GM18867 (cell line): Measurements from ENCODE around the gene TMEM207.

ENCODE experiments used
- ATAC-seq: cut with Tn5 transposase; IDR thresholded peaks from one replicate; pipeline ENCODE4 v1.9.1; 2021; ENCODE audit warnings: mild to moderate bottlenecking, moderate library complexity; ENCODE audit not compliant: unreplicated experiment

TMEM207 gene

DNA sequence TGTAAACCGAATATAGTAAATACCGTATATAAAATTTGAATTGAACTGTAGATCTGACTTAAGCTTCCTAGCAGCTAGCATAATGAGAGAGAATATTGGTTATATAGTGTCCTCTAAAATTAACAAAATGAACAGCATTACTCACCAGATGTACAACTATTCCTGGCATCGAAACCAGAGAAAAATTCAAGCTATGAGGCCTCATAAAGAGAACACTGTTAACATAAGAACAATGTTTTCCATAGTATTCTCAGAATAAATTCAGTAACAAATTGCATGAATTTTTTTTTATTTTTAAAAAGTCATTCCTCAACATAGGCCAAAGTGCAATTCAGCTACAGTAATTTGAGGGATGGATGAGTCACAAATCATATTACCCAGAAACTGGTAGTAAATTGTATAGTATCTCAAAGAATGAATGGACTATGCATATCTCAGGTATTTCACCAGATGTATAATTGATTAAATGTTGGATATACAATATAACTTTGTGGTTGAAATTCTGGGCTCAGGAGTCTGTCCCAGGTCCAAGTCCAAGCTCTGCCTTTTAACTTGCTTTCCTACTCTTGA, 5.0 kb downstream of the TMEM207 start:
- ATAC-seq: no peak

GRCh38 chr3:190444006-190444405, 5.7 kb downstream of the TMEM207 start:
- ATAC-seq: no peak

- no peak for ATAC-seq
Observed at GRCh38 chr3:190443257-190443656, 6.4 kb downstream of the TMEM207 start.

DNA sequence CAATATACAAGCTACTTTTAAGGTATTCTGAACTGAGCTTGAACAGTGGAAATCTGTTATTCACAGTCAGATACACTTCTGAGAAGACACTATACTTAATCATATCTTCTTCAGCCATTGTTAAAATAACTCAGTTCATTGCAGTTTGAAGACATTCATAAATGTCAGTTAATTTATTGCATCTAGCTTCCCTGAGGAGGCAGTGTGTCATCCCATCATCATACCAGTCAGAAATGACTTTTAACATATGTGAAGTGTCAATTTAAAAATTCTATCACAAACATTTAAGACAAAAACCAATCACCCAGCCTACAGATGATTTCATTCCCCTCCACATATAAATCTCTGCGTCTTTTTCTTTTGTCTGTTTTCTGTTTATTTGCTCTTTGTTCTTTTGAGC, 7.5 kb downstream of the TMEM207 start:
- no peak for ATAC-seq

- ATAC-seq: no peak
Observed at GRCh38 chr3:190436331-190436730, 13.4 kb downstream of the TMEM207 start.

- ATAC-seq: no peak
Observed at GRCh38 chr3:190435618-190436017, 14.1 kb downstream of the TMEM207 start.

- no peak for ATAC-seq
Observed at GRCh38 chr3:190433626-190434025, 16.1 kb downstream of the TMEM207 start.

- ATAC-seq: no peak
Observed at GRCh38 chr3:190432216-190432615, 17.5 kb downstream of the TMEM207 start.

- no peak for ATAC-seq
Observed at GRCh38 chr3:190430906-190431305, 18.8 kb downstream of the TMEM207 start.

DNA sequence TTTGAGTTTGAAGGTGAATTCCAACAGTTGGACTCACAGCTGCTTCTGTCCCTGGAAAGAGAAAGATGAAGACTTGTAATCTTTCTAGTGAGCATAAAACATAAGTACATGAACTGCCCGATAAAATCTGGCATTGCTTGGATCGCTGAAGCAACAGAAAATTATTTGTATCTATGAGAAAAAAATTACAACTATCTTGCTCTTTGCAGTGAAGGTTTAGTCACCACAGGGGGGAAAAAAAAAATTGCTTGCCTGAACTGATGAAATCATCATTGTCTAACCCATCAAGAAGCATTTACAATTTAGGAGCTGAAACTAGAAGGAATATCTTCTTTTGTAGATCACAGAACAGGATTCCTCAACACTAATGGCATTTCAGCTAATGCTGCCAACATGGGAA, 20.0 kb downstream of the TMEM207 start:
- no peak for ATAC-seq

DNA sequence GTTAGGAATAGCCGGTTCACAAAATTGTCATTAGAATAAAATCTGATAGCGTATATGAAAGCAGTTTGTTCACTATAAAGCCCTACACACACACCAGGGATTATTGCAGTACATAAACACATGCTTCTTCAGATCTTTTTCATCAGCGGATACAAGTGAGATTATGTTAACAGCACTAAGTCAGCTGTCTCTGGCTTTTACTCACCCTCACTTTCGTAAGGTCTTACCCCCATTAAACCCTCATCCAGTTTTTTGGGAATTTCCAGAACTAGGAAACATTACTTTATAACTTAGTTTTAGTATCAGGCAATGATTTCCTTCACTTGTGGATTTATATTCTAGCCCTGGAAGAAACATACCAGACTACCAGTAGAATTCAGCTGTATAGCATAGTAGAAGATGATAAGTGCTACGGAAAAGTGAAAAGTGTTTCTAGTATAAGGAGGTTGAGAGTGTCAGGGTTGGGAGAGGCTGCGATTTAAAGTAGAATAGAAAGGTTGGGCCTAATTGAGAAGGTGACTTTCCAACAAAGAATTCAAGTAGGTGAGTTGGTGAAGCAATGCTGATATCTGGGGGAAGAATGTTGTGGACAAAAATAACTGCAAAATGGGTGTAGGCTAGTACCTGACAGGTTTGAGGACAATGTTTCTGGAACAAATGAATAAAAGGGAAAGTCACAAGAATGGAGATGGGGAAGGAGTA, 22.7 kb downstream of the TMEM207 start:
- ATAC-seq: no peak

GRCh38 chr3:190425833-190426232, 23.9 kb downstream of the TMEM207 start:
- no peak for ATAC-seq

DNA sequence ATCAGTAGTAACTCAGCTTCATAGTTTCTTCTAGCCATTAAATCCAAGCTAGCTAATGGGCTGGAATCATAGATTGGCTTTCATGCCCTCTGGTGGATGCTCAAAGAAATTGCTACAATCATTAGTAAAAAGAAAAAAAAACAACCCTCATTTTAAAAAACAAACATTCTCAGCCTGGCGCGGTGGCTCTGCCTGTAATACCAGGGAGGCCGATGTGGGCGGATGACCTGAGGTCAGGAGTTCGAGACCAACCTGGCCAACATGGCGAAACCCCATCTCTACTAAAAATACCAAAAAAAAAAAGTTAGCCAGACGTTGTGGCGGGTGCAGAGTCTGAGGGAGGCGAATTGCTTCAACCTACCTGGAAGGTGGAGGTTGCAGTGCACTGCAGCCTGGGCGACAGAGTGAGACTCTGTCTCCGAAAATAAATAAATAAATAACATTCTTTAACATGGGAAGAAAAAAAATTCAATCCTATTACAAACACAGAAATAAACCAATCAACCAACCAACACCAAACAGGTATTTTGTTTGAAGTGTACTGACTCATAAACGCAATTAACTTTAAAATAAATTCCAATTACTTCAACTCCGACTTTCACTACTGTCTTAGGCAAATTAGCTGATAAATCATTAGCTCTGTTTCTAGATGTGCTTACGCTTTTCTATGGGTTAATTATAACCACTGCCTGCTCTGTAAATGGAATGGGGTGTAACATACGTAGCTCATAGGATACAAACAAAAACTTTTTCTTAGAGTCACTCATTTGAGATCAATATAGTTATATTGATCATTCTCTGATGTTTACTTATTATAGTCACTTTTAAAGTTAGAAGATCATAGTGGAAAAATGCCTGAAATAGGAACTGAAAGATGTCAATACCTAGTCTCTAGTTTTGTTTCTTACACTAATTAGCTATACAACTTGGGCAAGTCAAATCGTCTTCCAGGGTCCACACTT, 24.9 kb downstream of the TMEM207 start:
- ATAC-seq: peak; percentile 68

DNA sequence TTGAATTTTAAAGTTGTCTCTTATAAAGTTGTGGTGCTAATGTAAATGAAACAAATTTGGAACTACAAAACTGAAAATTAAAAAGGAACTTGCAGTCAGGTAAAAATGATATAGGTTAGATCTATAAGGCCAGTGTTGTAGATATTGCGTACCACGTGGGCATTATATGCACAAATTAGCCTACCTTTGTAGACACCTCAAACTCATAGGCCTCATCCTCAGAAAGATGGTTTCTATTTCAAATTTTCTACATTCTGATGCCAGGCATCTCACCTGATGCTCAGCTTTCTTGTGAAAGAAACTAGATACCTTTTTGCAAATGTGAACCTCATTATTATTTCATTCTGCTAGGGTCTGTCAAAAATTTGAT, 25.6 kb downstream of the TMEM207 start:
- ATAC-seq: peak; percentile 20

DNA sequence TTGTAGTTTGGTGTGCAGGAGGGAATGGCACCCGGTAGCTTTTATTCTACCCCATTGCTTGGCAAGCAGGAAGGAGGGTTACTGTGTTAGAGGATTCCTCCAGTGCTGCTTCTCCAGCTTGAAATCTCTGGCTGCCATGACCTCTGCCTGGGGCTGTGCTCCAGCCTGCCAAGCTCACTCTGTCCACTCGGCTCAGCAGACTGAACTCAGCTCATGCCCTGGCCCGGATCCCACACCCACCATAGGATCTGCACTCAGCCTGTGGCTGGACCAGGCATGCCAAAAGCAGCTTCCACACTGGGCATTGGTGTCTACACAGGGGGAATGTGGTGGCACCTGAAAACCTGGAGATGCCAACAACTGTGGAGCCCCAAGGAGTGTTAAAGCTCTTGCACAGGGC, 35.4 kb downstream of the TMEM207 start:
- ATAC-seq: no peak

GRCh38 chr3:190404715-190405114, 45.0 kb downstream of the TMEM207 start:
- ATAC-seq: no peak

DNA sequence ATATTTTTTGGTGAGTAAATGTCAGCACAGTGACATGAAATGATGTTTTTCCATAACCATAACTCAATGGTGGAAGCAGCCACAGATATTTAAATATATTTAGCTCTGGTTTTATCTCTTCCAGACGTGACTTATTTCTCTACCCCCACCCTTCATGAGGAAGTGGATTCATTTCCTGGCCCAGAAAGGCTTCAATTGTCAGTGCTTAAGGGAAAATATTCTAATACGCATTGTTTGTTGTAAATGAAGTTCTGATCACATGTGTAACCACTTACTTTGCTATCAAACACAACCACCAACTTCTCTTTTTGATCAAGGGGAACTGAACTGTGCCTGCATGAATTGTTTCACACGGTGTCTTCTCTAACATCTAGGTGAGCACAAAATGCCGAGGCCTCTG, 47.7 kb downstream of the TMEM207 start:
- no peak for ATAC-seq

DNA sequence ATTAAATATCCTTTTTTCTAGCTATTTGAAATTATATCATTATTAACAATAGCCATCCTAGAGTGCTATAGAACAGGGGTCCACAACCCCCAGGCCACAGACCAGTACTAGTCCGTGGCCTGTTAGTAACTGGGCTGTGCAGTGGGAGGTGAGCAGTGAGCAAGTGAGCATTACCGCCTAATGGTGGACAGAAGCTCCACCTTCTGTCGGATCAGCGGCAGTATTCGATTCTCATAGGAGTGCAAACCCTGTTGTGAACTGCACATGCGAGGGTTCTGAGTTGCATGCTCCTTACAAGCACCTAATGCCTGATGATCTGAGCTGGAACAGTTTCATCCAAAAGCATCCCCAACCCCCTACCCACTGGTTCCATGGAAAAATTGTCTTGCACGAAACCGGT, 50.0 kb downstream of the TMEM207 start:
- no peak for ATAC-seq

GRCh38 chr3:190397889-190398288, 51.8 kb downstream of the TMEM207 start:
- no peak for ATAC-seq

DNA sequence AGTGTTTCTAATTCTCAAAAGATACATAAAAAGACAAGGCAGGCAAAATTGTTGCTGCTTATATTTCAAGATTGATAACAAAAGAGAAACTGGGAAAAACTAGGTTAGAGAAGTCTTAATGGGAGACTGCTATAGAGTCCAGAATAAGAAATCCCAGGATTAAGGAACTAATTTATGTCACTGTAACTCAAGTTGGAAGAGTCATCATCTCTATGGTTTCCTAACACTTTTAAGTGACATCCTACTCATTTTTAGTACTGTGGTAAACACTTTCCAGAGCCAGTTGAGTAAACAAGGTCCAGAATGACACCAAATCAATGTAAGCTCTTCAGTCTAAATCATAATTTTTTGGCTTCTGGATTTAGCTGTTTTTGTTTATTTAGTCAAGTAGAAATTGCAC, 53.7 kb downstream of the TMEM207 start:
- no peak for ATAC-seq

- no peak for ATAC-seq
Observed at GRCh38 chr3:190388703-190389102, 61.0 kb downstream of the TMEM207 start.
